Mucosa of descending colon (tissue), 3 donors: ENCODE measurements around the gene CEP295NL. TPM values are rescaled to one million over a fixed set of nuclear protein-coding genes. Genes with fewer than 3 reads are reported as not detected.
A peak's percentile ranks its signal among the peaks of the same experiment; 100 is the strongest.

Source experiments
- ATAC-seq: fragments of 200-7000 bp; cut with Tn5 transposase; one replicate; pipeline ENCODE4 v1.9.1; 2020; ENCODE audit warnings: mild to moderate bottlenecking, moderate library complexity
- DNase-seq, 3 donors: peaks; one replicate each; pipeline ENCODE4 v3.0.0-alpha.2; 2020
- H3K36me3 ChIP-seq: fragments of 200-600 bp; one replicate; pipeline ENCODE4 v1.8.0; 2021; ENCODE audit warnings: low read depth, mild to moderate bottlenecking
- H3K4me1 ChIP-seq: fragments of 200-600 bp; one replicate; pipeline ENCODE4 v1.8.0; 2021; ENCODE audit warnings: low read depth, mild to moderate bottlenecking
- H3K4me3 ChIP-seq: fragments of 200-600 bp; one replicate; pipeline ENCODE4 v1.8.0; 2021; ENCODE audit warnings: mild to moderate bottlenecking
- H3K9me3 ChIP-seq: fragments of 200-600 bp; one replicate; pipeline ENCODE4 v1.8.0; 2021; ENCODE audit warnings: mild to moderate bottlenecking
- CTCF ChIP-seq: fragments of 200-600 bp; IDR thresholded peaks from one replicate; pipeline ENCODE4 v1.8.0; 2022; ENCODE audit warnings: antibody characterized with exemption, mild to moderate bottlenecking
- intact Hi-C, 2 donors: fragments of 100-400 bp; cut with DNase I in 1 of 2; cut with micrococcal nuclease in 1 of 2; formaldehyde crosslinking; loops; one replicate each; pipeline versions ENCODE4 v1.11.0 to v1.11.1; 2022; cut with DNase I, micrococcal nuclease
- total RNA-seq, 3 donors: library from RNA; stranded (reverse); fragmentation: NEBNext Ultra II Directional in 2 of 3; extraction: Animal tissue kit (Norgen Biotek cat#: 25700) in 2 of 3; gene quantifications; one replicate each; pipeline versions ENCODE4 v1.2.1 to v1.2.4, GENCODE V29; 2021 to 2023
- donor health status: DM: no; HTN: no; CAD: no; lungs with moderate emphysema.
- donor health status: DM: no; HTN: no; CAD: no.
- donor health status: DM: no; HTN: yes; CAD: no.

The CEP295NL gene
- total RNA-seq, 3 donors from 2014 or later, result 1.4 to 2.5 (median 2.0) TPM

GRCh38 chr17:78885956-78886355 lies 17.0 kb downstream of the CEP295NL start:
- Histone ChIP-seq H3K4me3 (no peak overlapping the region), H3K9me3 (no peaks in the 10 kb centered on the region), H3K4me1 (peaks cover 14% of the 10 kb centered on the region), H3K36me3 (no peaks in the 10 kb centered on the region)
- intact Hi-C loops, result no loop called here
- ATAC-seq, result peak; percentile 10
- DNase-seq, result no peak
- TF ChIP-seq CTCF, result no peak

GRCh38 chr17:78884876-78885667 lies 17.9 kb downstream of the CEP295NL start:
- TF ChIP-seq CTCF, result no peak
- no peak for DNase-seq
- intact Hi-C loops, result no loop called here

GRCh38 chr17:78884148-78884825 lies 18.7 kb downstream of the CEP295NL start:
- no peak for ATAC-seq
- intact Hi-C loops, result no loop called here
- Histone ChIP-seq H3K36me3 (no peaks in the 10 kb centered on the region), H3K9me3 (no peaks in the 10 kb centered on the region), H3K4me1 (peaks cover 14% of the 10 kb centered on the region), H3K4me3 (no peak overlapping the region)
- no peak for DNase-seq
- TF ChIP-seq CTCF, result no peak

More at GRCh38 chr17:78884876-78885667, 17.9 kb downstream of the CEP295NL start:
- no peak for ATAC-seq
- H3K4me1 ChIP-seq, result peaks cover 16% of the 10 kb centered on the region
- H3K4me3 ChIP-seq, result no peak overlapping the region
- no peaks in the 10 kb centered on the region for H3K9me3 ChIP-seq
- H3K36me3 ChIP-seq, result no peaks in the 10 kb centered on the region

GRCh38 chr17:78883533-78884131 lies 19.4 kb downstream of the CEP295NL start:
- H3K4me3 ChIP-seq, result no peak overlapping the region
- DNase-seq, result peak; percentile 55 to 77 (median 60)
- no peak for TF ChIP-seq CTCF
- peak; percentile 49 for ATAC-seq
- intact Hi-C loops, result no loop called here
- peaks cover 20% of the 10 kb centered on the region for H3K4me1 ChIP-seq
- no peaks in the 10 kb centered on the region for H3K9me3 ChIP-seq
- H3K36me3 ChIP-seq, result no peaks in the 10 kb centered on the region

GRCh38 chr17:78883089-78883532 lies 19.9 kb downstream of the CEP295NL start:
- no peaks in the 10 kb centered on the region for H3K36me3 ChIP-seq
- ATAC-seq (peak; percentile 75), DNase-seq (peak in 1 of 3 donors; percentile 76)
- H3K4me1 ChIP-seq, result peaks cover 20% of the 10 kb centered on the region
- intact Hi-C loops, result no loop called here
- no peak for TF ChIP-seq CTCF
- H3K9me3 ChIP-seq, result no peaks in the 10 kb centered on the region
- H3K4me3 ChIP-seq, result no peak overlapping the region
